Stromal cell of bone marrow (primary cell): ENCODE data around the gene DNAH9.

Experiments
- DNase-seq: peaks from one replicate; pipeline ENCODE4 v3.0.0-alpha.2; 2012; ENCODE audit warnings: low read depth

The DNAH9 gene

DNA sequence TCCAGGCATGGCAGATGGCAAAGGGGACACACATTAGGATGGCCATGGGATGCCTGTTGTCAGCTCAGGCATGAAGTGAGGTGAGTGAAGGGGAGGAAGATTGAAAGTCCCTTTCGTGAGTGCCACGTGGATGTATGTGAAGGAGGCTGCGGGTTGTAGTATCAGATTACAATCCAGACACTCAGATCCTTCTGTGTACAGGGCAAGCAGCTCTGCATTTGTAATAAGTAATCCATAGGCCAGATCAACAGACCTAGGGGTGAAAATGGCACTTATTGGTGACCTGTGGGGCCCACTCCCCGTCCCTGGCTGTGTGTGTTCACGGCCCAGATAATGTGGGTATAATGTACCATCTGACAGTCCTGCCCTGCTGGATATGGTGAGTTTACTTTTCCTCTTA is 159.5 kb downstream of the DNAH9 start:
- DNase-seq = no peak

DNA sequence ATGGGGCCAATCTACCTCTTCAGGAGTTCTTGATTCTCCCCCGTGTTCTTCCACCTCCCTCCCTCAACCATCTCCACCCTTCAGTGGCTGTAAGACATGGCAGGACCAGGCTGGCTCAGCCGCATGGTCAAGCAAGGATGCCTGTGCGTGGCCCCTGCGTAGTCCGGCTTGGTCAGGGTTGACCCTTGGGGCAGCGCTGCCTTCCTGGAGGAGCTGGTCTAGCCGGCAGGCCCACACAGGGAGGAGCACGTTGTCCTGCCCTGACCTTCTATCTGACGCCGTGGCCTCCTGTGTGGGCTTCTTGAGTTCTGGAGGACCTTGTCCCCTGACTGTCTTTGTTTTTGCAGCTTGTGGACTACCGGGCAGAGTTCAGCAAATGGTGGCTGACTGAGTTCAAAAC is 169.8 kb downstream of the DNAH9 start:
- no peak for DNase-seq

DNA sequence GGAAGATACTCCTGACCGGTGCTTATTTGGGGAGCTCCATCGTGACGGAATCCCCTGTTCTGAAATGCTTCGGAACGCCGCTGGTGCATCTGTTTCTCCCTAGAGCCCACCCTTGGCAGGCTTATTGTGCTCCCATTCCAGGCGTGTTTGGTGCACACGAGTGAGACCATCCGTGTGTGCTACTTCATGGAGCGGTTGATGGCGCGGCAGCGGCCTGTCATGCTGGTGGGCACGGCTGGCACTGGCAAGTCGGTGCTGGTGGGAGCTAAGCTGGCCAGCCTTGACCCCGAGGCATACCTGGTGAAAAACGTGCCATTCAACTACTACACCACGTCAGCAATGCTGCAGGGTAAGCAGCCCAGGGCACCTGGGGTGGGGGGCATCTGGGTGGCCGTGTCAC is 170.7 kb downstream of the DNAH9 start:
- DNase-seq = no peak

DNA sequence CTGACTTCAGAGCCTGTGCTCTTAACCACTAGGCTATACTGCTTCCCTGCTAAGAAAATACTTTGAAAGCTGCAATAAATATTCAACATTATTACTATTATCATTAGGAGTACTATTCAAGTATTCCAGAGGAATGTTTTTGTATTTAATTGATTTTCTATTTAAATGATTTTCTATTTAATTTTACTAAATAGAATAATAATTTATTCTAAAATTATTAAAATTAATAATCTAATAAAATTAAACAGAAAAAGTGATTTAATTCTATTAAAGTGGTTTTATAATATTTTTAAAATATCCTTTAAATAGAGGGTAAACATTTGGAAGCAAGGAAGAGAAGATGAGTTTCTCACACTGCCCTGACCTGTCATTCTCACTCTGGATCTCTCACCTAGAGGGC is 173.8 kb downstream of the DNAH9 start:
- no peak for DNase-seq

DNA sequence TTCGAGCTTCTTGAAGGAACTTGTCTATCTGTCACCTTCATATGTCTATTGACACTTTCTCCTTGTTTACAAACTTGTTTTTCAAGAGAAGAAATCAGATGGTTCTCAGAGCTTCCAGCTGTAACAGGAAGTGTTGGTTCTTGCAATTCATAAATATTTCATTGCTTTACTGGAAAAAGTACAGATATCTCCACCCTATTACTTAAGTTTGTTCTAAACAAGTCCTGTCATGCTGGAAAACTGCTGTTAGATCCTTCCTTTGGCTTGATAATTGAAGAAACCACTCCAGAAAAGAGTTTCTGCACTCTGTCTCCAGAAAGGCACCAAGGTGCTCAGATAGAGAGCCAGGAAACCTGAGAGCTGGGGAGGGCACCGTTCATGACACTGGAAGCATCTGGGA is 181.6 kb downstream of the DNAH9 start:
- no peak for DNase-seq

DNA sequence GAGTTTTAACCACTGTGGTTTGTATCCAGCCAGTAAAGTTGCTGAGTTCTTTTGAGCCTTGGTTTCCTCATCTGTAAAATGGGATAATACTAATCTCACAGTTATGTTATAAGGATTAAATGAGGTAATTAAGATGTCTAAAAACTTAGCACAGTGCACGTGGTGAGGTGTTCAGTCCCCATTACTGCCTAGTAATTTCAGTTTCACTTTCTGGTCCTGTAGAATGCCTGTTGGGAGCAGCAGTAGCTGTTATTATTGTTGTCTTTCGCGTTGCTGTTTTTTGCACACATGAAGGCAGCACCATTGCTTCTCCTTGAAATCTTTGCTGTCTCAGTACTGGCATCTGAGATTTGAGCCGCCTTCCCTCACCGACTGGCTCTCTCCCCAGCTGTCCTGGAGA is 182.4 kb downstream of the DNAH9 start:
- no peak for DNase-seq

DNA sequence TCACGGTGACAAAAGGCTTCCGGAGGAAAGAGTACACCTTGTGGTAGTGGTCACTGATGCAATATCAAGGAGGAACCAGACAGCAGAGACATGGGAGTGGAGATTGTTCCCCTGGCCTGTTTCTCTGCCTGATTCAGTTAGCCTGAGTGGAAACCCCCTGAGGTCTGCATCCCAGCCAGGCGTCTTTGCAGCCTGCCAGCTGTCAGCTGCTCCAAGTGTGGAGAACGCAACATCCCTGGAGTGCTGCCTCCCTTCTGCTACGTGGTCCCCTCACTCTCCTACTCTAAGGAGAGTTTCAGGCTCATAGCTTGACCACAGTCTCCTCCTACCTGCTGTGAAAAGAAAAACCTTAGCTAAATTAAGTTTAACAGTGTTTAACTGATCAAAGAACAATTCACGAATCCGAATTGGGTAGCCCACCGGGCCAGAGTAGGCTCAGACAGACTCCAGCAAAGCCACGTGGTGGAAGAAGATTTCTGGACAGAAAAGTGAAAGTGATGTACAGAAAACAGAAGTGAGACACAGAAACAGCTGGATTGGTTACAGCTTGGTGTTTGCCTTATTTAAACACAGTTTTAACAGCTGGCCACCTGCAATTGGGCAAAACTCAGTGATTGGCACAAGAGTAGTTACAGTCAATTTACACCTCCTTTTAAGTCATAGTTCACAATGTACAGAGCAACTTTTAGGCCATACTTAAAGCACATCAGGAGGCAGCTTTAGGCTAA is 188.6 kb downstream of the DNAH9 start:
- no peak for DNase-seq

DNA sequence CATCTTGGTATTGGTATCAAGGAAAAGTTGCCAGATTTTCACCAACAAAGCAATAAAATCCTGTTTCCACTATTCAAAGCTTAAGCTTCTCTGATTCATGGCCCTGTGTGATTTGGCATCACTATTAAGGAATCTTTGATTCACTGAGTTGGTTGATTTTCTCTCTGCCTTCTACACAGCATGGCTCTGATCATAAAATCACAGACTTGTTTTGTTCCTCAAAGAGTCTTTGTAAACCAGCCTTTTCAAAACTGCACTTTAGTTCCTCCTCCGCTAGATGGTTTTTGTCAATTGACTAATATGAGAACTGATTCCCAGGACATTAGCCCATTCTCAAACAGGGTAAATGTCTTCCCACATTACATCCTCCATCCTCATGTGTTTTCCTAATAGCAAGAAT is 197.6 kb downstream of the DNAH9 start:
- DNase-seq = no peak

DNA sequence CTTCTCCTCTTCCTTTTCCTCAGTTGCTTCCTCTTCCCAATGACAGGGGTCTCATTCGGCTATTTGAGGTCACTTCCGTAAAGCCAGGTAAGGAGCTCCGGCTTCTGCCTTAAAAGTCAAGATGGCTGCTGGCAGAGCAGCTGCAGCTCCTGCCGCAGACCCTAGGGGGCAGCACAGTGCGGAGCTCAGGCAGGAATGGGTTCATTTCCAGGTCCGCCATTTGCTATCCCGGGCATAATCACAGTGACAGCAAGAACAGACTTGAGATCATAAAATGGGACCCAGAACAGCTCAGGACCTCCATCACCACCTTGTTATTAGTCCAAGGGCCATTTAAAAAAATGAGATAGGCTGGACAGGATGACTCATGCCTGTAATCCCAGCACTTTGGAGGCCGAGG is 199.5 kb downstream of the DNAH9 start:
- DNase-seq = no peak

DNA sequence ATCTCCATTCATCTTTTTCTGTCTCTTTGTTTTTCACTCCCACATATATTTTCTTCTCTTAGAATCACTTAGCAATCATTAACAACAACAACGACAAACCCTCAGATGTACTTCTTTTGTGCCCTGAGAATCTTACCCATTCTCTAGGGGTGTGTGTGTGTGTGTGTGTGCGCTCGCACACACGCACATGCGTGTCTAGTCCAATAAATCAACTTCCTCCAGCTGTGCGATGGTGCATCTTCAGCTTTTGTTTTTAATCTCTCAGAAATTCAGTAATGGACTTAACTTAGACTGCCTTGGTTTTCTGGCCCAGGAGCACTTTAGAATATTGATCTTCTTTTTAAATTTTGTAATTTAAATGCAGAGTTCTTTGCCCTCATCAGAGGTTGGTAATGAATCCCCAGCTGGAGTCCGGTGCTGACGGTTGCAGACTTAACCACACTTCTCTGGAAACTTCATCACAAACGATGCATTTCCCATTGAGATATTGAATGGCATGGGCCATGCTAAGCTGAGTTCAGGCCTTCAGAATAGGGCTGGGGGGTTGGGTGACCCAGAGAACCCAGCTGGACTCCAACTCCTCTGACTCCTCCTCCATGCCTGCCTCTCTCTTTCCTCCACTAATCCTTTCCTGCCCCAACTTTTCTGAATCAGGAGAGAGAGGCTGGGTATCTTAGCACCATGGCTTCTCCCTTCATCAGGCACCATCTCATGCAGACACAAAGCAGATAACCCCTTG is 205.1 kb downstream of the DNAH9 start:
- no peak for DNase-seq

DNA sequence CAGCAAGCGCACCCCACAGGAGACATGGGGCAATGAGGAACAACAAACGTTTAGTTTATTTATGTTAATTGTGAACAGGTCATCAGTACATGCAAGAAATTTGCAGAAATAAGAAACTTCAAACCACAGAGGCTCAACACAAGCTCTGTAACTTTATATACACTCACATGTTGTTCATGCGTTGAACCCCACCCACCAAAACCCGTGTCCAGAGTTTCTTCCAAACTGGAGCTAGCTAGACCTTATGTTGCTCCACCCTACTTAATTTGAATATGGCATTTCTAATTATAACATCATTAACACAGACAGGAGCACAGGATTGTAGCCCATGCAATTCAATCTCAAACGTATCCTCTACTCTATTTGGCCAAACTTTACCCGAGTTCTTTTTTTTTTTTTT is 206.9 kb downstream of the DNAH9 start:
- no peak for DNase-seq

DNA sequence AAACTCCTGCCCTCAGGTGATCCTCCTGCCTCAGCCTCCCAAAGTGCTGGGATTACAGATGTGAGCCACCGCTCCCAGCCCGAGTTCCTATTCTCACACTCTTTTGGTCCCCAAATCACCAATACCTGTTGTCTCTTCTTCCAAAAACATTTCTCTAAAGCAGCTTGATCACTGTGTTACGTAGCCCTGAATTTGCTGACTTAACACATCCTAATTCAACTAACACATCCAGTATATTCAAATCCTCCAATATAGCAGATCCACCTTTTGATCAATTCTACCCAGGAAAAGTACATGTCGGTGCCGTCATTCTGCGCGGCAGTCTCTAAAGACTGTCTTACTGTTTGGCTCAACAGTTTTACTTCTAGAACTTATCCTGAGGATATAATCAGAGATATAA is 207.7 kb downstream of the DNAH9 start:
- no peak for DNase-seq

DNA sequence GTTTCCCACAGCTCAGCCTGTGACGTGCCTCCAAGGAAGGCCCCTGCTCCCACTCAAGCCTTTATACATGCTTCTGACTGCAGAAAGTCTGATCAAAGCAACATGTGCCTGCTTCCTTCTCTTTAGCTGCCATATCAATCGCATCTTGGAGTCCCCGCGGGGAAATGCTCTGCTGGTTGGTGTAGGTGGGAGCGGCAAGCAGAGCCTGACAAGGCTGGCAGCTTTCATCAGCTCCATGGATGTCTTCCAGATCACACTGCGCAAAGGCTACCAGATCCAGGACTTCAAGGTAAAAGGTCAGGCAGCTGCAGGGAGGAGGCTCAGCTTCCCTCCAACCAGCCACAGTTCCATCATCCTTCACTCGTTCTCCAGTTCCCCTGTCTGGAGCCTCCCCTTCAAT is 209.3 kb downstream of the DNAH9 start:
- DNase-seq = no peak

DNA sequence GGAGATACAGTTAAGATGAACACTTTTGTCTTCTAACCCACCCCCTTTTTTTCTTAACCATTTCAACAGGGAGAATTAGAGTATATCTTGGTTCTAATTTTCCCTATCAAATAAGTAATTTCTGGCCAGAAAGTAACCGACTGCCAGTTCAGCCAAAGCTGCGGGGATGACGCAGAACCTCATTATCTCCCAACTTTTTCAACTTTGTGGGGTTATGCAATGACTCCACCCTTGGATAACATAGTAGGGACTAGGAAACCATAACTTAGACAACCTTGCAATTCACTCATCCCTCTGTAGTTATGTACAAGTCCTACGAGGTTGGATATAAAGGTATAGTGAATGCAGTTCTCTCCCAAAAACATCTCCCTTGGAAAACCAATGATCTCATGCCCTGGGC is 215.0 kb downstream of the DNAH9 start:
- DNase-seq = no peak

DNA sequence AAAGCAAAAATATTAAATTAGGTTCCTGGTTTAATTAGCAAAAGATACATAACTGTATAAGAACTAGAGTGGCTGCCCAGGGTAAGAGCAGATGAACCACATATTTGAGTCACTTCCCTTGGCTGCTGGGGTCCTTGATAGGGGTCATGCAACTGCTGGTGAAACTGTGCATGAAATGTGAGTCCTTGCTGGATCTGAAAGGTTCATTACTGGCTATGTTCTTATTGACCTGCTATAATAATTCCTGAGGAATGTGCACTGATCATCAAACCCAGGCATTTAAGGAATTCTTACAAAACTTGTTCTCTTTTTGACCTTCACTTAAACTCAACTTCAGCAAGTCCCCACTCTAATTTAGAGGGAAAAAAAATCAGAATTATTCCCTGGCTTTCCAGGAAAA is 215.6 kb downstream of the DNAH9 start:
- no peak for DNase-seq

DNA sequence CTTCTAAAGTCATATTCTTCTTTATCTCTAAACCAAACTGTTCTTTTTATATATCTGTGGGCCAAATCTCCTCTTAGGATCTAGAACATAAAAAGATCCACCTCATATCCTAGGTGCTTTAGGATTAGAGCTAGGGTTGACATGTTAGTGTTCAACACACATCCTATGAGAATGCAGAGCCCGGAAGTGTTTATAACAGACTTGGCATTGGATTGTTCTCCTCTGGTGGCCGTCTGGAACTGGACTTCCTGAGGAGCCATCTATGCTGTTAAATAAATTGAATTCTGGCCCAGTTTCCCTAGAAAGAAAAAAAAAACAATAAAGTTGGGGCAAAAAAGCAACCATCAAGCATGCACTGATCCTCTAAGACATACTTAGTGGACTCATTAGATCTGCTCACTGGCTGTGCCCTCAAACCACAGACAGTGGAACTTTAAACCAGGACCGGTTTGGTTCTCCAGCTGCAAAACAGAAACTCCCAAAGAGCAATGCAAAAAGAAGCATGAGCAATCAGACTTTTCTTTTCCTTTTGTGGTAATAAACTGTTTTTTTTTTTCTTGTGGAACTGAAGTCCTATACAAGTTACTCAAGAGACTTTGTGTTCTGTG is 216.5 kb downstream of the DNAH9 start:
- DNase-seq = no peak

DNA sequence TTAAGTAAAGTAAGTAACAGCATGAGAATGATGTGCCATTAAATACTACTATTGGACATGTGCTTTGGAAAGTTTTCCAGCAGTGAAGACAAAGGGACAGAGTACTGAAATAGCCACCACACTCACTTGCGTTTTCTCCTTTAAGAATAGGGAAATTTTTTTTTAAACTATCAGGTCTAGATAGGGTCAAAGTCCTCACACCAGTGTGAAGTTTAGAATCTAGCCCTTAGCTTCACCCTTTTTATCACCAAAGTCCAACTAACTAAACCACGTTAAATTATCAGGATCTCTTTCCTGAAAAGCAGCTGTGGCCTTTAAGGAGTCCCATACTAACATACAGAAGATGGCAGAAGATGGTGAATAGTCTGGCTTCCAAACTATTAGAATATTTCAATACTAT is 218.1 kb downstream of the DNAH9 start:
- DNase-seq = no peak

DNA sequence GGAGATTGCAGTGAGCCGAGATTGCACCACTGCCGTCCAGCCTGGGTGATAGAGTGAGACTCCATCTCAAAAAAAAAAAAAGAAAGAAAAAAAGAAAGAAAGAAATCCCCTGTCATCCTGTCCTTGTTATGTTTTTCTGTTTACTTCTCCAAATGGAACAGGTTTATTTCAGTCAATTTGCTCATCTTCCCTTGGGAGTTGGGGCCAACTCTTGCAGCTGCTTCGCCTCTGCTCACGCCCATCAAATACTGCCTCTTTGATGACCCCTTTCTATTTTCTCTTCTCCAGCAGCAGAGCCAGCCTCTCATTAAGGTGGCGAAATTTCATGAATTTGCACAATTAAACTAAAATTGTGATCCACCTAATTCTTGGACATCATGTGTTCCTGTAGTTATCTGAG is 225.6 kb downstream of the DNAH9 start:
- no peak for DNase-seq

DNA sequence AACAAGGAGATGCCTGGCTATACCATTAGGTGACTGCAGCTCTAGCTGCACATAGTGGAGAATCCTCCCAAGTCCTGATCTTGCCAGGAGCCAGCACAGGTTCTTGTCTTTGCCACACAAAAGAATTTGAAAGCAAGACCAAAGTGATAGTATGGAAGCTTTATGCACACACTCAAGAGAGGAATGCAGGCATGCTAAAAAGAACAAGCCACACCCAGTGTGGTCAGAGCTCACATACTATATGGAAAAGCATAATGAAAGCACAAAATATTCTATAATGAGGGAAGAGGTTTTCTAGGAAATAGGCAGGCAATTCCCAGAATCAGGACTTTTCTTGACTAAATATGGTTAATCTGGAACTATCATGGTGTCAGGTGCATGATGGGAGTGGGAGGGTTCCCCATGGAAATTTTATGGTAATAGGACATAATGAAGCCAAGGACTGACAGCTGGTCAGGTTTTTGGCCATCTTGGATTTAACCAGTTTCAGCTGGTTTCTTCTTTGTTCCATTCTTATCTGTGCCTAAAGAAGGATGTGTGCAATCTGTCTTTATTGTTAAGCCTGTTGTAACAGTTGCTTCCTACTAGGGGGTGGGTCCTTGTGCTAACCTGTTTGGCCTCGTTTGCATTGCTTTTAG is 227.4 kb downstream of the DNAH9 start:
- no peak for DNase-seq

DNA sequence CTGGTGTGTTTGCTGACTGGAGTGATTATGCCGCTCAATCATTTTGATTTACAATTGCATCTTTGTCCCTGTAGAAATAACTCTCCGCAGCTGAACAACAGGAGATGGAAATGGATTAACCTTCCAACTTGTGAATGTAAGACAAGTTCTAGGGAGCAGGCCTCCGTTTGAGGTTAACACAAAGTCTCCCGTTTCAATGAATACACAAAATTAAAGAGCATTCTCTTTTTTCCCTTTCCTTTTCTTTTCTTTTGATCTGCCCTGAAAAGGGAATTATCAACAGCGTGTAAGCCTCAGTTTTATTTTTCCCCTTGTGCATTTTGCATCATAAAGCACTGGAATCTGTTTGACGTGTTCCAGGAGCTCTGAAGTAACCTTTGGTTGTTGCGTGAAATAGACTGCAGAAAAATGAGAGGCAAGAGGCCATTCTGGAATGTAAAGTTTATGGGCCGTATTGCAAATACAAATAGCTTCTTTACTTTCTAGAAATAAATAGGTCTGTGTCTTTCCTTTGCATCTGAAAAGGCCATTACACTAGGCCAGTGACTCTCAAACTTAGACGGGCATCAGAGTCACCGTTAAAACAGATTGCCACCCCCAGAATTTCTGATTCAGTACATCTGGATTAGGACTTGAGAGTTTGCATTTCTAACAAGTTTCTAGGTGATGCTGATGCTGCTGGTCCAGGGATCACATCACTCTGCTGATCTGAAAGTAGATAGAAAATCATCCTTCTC is 234.3 kb downstream of the DNAH9 start:
- no peak for DNase-seq

DNA sequence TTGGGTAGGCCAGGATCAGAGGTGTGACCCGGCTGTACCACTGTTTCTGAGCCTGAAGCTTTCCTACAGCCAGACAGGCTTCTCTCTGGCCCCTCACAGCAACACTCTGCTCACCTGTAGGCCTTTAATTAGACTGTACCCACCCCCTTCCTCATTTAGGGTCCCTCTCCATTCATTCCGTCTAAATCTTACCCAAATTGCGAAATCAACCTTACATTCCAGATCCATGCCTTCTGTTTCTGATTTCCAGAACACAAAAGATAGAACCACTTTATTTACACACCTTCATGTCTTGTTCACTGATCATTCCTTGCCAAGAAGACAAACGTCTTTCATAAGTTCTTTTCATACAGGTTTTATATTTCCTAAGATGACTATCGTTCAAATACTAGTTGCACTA is 238.2 kb downstream of the DNAH9 start:
- no peak for DNase-seq

DNA sequence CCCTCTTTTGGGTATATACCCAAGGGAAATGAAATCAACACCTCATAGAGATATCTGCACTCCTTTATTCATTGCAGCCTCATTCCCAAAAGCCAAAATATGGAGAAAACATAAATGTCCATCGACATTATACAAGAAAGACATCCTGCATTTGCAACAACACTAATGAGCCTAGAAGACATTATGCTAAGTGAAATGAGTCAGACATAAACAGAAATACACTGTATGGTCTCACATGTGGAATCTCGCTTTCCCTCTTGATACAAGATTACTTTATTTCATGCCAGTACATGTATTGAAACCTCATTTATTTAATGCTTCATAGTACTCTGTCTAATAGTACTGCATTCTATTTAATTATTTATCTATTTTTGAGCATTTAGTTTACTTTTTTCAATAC is 241.8 kb downstream of the DNAH9 start:
- no peak for DNase-seq
